GM12878 (cell line): ENCODE data around the gene C12orf56.

ENCODE experiments used
- BRCA1 ChIP-seq: IDR thresholded peaks from 2 replicates; pipeline ENCODE4 v1.6.1; 2011; ENCODE audit warnings: low read depth, low read length, improper control_type of control experiment
- CTCF ChIP-seq, 3 experiments: IDR thresholded peaks in 2 of 3; conservative IDR thresholded peaks in 1 of 3; 2 replicates each; pipeline ENCODE4 v1.5.1; 2011; ENCODE audit warnings: low read depth in 3 of 3, low read length in 3 of 3, mild to moderate bottlenecking in 3 of 3, control low read depth in 2 of 3, moderate library complexity in 2 of 3, inconsistent platforms in 1 of 3, mixed read lengths in 1 of 3; ENCODE audit not compliant: control insufficient read depth in 2 of 3, insufficient read depth in 1 of 3; ENCODE audit errors: extremely low read depth in 1 of 3
- DPF2 ChIP-seq: fragments of 450-650 bp; IDR thresholded peaks from 2 replicates; pipeline ENCODE4 v1.6.1; 2017; ENCODE audit warnings: mild to moderate bottlenecking
- JUND ChIP-seq: IDR thresholded peaks from 2 replicates; pipeline ENCODE4 v1.6.1; 2012; ENCODE audit warnings: low read depth, mild to moderate bottlenecking, low read length, improper control_type of control experiment, moderate library complexity
- POLR2AphosphoS5 ChIP-seq: IDR thresholded peaks from 2 replicates; pipeline ENCODE4 v1.6.1; 2011; ENCODE audit warnings: mild to moderate bottlenecking, low read length, inconsistent platforms
- RCOR1 ChIP-seq: conservative IDR thresholded peaks from 2 replicates; pipeline ENCODE4 v1.6.1; 2012; ENCODE audit warnings: low read depth, low read length, improper control_type of control experiment
- RFX5 ChIP-seq: IDR thresholded peaks from 2 replicates; pipeline ENCODE4 v1.6.1; 2011; ENCODE audit warnings: low read depth, low read length, improper control_type of control experiment
- SIN3A ChIP-seq: IDR thresholded peaks from 2 replicates; pipeline ENCODE4 v1.6.1; 2012; ENCODE audit warnings: low read depth, low read length, improper control_type of control experiment
- ZNF274 ChIP-seq: IDR thresholded peaks from one replicate; pipeline ENCODE4 v1.8.0; 2011; ENCODE audit not compliant: insufficient read length, insufficient read depth

GRCh38 chr12:64225626-64226025 lies 164.9 kb downstream of the C12orf56 start:
- no peak for TF ChIP-seq RCOR1
- TF ChIP-seq CTCF (IDR thresholded peaks at IDR 0.05 in 2 of 3, conservative IDR thresholded peaks at IDR 0.05 in 1 of 3; ENCODE audit: control insufficient read depth in 2 of 3, extremely low read depth in 1 of 3, insufficient read depth in 1 of 3, low read depth in 3 of 3, low read length in 3 of 3): no peak
- TF ChIP-seq RFX5: no peak
- TF ChIP-seq SIN3A: no peak
- no peak for TF ChIP-seq ZNF274
- no peak for TF ChIP-seq JUND
- TF ChIP-seq POLR2AphosphoS5: no peak
- TF ChIP-seq BRCA1: no peak
- TF ChIP-seq DPF2: no peak
